SH-SY5Y (cell line): Measurements from ENCODE around the gene INTS7.

ENCODE experiments used
- GATA2 ChIP-seq: IDR thresholded peaks from 2 replicates; pipeline ENCODE4 v1.6.1; 2011; ENCODE audit warnings: mild to moderate bottlenecking, low read depth, low read length
- GATA3 ChIP-seq: IDR thresholded peaks from 2 replicates; pipeline ENCODE4 v1.6.1; 2011; ENCODE audit warnings: low read depth, mild to moderate bottlenecking, low read length, moderate library complexity

DNA sequence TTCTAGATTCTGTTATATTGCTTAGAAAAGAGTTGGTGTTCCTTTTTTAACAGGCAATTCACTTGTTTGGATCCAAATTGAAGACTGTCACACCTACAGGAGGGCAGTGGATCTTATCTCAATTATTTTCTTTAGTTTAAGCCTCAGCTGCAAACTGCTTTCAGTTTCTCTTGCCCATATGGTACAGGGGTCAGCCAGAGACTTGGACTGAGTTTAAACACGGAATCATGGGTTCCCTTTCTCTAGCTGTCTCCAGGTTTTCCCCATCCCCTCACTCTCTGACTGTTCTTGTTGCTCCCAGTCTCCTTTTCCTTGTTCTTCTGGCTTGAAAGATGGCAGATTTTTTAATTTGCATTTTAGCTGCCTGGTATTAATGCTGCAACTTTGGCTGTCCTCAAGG lies 18.6 kb upstream of the INTS7 start:
- TF ChIP-seq GATA2 (no peak), GATA3 (no peak)
